Left hindlimb (tissue), 1 donor: ENCODE data around the gene SLC2A11.
"Not testable (repeated sequence)": the region's sequence is repeated elsewhere in the genome, so short reads cannot be mapped to it uniquely, and the experiment has no call there.

Source experiments
- DNase-seq: peaks from one replicate; pipeline ENCODE4 v3.0.0-alpha.2; 2018

SLC2A11 gene

GRCh38 chr22:23892706-23893105 lies 35.0 kb downstream of the SLC2A11 start:
- DNase-seq = no peak

DNA sequence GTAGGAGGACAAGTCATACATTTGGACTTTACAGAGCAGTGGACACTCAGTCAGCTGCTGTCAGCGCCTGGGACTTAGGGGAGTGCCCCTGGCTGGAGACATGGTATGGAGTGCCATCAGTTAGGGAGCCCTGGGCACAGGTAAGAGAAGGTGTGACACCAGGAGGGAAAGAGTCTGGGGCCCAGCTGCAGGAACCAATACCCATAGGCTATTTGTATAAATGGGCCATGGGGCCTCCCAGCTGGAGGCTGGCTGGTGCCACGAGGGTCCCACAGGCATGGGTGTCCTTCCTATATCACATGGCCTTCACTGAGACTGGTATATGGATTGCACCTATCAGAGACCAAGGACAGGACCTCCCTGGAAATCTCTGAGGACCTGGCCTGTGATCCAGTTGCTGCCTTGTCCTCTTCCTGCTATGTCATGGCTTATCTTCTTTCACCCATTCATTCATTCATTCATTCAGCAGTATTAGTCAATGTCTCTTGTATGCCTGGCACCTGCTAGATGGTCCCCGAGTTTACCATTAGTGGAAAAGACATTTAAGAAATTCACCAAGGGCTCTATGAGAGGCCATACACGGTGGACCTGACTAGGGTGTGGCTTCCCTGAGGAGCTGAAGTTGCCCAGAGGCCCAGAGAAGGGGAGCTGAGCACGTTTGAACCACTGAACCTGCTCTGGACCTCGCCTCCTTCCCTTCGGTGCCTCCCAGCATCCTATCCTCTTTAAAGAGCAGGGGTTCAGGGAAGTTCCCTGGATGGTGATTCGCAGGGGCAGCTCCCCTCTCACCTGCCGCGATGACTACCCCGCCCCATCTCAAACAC lies 35.7 kb downstream of the SLC2A11 start:
- no peak for DNase-seq

DNA sequence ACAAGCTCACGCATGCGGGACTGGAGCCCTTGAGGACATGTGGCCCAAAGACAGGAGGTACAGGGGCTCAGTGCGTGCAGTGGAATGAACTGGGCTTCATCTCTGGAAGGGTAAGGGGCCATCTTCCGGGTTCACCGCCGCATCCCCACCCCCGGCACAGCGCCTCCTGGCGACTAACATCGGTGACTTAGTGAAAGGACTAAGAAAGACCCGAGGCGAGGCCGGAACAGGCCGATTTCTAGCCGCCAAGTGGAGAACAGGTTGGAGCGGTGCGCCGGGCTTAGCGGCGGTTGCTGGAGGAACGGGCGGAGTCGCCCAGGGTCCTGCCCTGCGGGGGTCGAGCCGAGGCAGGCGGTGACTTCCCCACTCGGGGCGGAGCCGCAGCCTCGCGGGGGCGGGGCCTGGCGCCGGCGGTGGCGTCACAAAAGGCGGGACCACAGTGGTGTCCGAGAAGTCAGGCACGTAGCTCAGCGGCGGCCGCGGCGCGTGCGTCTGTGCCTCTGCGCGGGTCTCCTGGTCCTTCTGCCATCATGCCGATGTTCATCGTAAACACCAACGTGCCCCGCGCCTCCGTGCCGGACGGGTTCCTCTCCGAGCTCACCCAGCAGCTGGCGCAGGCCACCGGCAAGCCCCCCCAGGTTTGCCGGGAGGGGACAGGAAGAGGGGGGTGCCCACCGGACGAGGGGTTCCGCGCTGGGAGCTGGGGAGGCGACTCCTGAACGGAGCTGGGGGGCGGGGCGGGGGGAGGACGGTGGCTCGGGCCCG lies 36.5 kb downstream of the SLC2A11 start, which contains the start of gene MIF:
Gene MIF (plus strand): TSS at position 439 of the 765 bp plus-strand sequence. CDS start 92 bp downstream, at position 531.
- DNase-seq = peak; percentile 97

DNA sequence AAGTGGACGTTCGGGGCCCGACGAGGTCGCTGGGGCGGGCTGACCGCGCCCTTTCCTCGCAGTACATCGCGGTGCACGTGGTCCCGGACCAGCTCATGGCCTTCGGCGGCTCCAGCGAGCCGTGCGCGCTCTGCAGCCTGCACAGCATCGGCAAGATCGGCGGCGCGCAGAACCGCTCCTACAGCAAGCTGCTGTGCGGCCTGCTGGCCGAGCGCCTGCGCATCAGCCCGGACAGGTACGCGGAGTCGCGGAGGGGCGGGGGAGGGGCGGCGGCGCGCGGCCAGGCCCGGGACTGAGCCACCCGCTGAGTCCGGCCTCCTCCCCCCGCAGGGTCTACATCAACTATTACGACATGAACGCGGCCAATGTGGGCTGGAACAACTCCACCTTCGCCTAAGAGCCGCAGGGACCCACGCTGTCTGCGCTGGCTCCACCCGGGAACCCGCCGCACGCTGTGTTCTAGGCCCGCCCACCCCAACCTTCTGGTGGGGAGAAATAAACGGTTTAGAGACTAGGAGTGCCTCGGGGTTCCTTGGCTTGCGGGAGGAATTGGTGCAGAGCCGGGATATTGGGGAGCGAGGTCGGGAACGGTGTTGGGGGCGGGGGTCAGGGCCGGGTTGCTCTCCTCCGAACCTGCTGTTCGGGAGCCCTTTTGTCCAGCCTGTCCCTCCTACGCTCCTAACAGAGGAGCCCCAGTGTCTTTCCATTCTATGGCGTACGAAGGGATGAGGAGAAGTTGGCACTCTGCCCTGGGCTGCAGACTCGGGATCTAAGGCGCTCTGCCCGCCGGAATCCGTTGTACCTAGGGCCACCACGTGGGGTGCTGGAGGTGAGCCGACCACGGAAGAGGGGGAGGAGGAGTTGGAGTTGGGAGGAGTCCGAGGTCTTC lies 37.3 kb downstream of the SLC2A11 start:
- DNase-seq = peak; percentile 79

- DNase-seq = no peak
Observed at GRCh38 chr22:23895599-23896144, 38.0 kb downstream of the SLC2A11 start.

GRCh38 chr22:23896166-23896522 lies 38.5 kb downstream of the SLC2A11 start:
- DNase-seq = no peak

DNA sequence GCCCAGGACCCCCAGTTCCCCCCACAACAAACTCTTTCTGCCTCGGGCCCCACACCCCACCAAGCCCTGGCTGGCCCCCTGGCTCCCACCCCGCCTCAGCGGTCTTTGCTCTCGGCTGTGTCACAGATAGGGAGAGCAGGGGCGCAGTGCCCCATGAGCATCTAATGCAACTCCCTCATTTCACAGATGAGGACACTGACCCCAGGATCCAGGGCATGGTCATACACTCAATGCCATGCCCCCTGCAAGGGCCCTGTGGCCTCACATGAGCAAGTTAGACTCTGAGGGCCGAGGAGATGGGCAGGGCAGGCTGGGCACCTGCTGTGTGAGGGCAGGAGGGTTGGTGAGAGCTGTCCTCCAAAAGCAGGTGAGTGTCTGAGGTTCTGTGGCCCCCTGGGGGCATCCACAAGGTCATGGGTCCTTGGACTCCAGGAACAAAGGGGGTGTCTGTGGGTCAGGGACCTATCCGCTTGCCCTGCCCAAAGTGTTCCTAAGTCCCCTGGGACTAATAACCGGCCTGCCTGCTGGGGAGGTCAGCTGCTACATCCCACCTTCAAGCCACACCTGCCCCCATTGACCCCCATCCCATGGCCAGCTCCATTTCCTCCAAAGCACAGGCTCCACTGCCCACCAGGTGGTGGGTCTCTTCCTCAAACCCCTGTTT lies 39.0 kb downstream of the SLC2A11 start:
- no peak for DNase-seq

GRCh38 chr22:23897320-23897719 lies 39.6 kb downstream of the SLC2A11 start:
- no peak for DNase-seq

DNA sequence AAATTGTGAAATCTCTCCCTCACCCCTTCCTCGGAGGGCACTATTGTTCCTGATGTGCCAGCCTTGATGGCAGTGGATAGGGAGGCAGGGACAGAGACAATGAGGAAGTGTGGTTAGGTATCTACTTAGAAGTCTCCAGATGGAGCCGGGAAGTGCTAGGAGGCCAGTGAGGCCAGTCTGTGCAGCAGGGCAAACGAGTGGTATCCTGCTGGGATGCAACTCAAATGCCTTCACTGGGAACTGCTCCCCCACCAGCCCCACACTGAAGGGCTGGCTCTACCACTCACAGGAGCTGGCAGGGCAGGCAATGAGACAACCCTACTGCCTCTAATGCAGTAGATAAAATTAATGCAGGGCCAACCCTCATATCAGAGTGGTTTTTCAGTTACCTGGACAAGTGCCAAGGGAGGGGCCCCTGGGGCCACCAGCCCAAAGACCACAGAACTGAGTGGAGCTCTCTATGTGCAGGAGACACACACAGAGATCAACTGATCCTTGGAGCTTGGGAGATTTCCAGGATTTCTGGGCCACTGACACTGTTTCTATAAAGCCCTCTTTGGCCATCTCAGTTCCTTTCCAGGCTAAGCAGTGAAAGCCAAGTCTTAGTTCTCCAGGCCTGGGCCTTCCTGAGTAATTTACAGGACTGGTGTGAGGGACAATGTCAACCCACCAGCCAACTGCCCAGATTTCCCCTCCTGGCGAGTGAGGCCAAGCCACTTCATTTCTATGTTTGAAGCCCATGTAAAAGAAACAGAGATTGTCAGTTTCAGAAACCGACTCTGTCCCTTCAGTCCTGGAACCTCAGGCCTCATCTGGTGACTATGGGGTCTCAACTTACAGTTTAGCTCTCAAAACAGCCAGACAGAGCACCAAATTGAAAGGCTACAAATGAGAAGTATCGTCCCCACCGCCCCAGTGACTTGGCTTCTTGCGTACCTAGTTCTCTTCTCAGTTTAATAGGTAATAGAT lies 40.6 kb downstream of the SLC2A11 start:
- no peak for DNase-seq

GRCh38 chr22:23899042-23899745 lies 41.5 kb downstream of the SLC2A11 start:
- DNase-seq = no peak

DNA sequence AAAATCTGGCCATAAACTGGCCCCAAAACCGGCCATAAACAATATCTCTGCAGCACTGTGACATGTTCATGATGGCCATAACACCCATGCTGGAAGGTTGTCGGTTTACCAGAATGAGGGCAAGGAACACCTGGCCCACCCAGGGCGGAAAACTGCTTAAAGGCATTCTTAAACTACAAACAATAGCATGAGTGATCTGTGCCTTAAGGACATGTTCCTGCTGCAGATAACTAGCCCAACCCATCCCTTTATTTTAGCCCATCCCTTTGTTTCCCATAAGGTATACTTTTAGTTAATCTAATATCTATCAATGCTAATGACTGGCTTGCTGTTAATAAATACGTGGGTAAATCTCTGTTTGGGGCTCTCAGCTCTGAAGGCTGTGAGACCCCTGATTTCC lies 42.6 kb downstream of the SLC2A11 start:
- DNase-seq = not testable (repeated sequence)

DNA sequence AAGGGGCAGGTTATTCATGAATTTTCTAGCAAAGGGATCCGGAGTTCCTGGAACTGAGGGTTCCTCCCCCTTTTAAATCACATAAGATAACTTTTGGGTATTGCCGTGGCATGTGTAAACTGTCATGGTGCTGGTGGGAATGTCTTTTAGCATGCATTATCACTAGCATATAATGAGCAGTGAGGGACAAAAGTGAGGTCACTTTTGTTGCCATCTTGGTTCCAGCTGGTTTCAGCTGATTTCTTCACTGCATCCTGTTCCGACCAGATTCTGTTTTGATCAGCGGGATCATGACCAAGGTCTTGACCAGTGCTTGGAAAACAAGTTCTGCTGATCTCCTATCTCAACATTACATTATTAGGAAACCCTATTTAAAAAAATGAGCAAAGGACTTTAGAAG lies 43.9 kb downstream of the SLC2A11 start:
- no peak for DNase-seq

DNA sequence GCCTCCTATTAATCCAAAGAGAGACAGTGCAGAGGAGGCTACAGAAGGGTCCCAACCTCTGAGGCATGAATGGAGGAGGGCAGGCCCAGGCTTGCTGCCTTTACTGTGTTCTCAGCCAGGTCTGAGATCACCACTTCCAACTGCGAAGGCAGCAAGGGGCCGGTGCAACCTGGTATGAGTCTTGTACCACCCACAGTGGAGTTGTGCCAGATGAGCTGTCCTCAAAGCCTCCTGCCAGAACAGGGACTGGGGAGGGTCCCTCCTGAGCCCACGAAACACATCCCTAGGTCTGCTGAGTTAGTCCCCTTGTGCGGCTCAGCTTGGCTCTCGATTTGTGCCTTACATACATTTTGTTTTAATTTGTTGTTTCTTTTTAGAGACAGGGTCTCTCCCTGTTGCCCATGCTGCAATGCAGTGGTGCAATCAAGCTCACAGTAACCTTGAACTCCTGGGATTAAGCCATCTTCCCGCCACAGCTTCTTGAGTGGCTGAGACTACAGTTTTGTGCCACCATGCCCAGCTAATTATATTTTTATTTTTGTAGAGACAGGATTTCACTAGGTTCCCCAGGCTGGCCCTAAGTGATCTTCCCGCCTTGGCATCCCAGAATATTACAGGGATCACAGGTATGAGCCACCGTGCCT lies 45.8 kb downstream of the SLC2A11 start:
- no peak for DNase-seq

- peak; percentile 66 for DNase-seq
Observed at GRCh38 chr22:23904573-23905254, 47.0 kb downstream of the SLC2A11 start.

DNA sequence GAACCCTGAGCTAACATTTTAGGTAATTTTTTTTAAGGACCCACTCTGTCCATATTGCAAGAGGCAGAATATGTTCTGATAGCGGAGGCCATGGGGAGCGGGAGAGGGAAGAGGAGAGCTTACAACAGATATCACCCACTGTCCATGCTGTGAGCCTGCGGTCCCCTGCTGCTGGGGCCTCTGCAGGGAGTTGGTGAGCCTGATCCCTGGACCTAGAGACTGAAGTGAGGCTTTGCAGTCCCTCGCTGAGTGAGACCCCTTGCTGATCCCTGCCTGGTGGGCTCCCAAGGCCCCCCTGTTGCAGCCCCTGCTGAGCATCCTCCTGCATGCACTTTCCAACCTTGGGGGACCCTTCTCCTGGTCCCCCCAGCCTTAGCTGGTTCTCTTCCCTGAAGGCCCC lies 49.0 kb downstream of the SLC2A11 start:
- no peak for DNase-seq

DNA sequence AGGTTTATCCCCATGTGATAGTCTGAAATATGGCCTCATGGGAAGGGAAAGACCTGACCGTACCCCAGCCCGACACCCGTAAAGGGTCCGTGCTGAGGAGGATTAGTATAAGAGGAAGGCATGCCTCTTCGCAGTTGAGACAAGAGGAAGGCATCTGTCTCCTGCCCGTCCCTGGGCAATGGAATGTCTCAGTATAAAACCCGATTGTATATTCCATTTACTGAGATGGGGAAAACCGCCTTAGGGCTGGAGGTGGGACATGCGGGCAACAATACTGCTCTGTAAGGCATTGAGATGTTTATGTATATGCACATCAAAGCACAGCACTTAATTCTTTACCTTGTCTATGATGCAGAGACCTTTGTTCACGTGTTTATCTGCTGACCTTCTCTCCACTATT lies 49.7 kb downstream of the SLC2A11 start:
- not testable (repeated sequence) for DNase-seq

DNA sequence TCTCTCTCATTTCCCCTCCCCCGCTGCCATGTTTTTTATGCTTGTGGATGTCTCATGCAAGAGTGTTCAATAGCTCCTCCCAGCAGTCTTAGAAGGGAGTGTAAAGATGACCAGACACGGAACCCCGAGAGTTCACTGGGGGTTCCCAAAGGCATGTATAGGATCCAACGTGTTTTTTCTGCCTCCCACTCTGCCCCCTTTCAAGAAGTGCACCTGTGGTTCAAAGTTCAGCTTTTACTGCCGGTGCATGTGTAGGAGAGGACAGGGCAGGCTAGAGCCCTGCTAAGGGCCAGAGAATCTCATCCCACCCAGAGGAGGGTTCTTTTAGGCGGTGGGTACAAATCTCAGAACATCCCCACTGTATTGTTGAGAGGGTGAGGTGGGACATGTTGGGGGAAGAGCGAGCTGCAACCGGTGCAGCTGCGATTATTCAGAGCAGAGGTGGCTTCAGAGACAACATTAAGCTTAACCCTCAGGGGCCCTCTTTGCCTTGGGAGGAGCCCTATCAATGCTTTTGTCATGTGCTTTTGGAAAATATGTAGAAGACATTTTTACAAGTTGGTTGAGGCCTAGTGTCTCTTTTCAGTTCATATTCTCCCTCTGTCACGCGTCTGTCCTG lies 51.0 kb downstream of the SLC2A11 start:
- no peak for DNase-seq

GRCh38 chr22:23909296-23909898 lies 51.7 kb downstream of the SLC2A11 start:
- DNase-seq = no peak
